WTC11 (cell line): Measurements from ENCODE around the gene USP26. TPM values are rescaled to one million over a fixed set of nuclear protein-coding genes. Genes with fewer than 3 reads are reported as not detected.

ENCODE experiments used
- ATAC-seq: fragments of 200-7000 bp; cut with Tn5 transposase; 2 replicates; pipeline ENCODE4 v1.10.0; 2021; ENCODE audit warnings: mild to moderate bottlenecking, moderate library complexity
- CTCF ChIA-PET: fragments of 300-600 bp; sonication (Branson Sonifier 250); formaldehyde crosslinking; loops from one replicate; lab custom pipeline; 2021; ENCODE audit warnings: antibody characterized with exemption; lab: Charles Lee
- POLR2A ChIA-PET: fragments of 350-600 bp; sonication (Branson Sonifier 250); formaldehyde crosslinking; loops from one replicate; lab custom pipeline; 2021; ENCODE audit warnings: antibody characterized with exemption; lab: Charles Lee
- DNase-seq: peaks from one replicate; pipeline ENCODE4 v3.0.0; 2021; ENCODE audit warnings: low spot score
- H3K27ac Mint-ChIP-seq: 2 replicates; pipeline ENCODE4 v1.8.0; 2021; ENCODE audit warnings: mixed read lengths
- H3K27me3 Mint-ChIP-seq: 2 replicates; pipeline ENCODE4 v1.8.0; 2021; ENCODE audit warnings: low read depth, mild to moderate bottlenecking, moderate library complexity, mixed read lengths
- H3K36me3 Mint-ChIP-seq: 2 replicates; pipeline ENCODE4 v1.8.0; 2021; ENCODE audit warnings: mixed read lengths
- H3K4me1 Mint-ChIP-seq: 2 replicates; pipeline ENCODE4 v1.8.0; 2022; ENCODE audit warnings: mixed read lengths
- H3K4me3 Mint-ChIP-seq: 2 replicates; pipeline ENCODE4 v1.8.0; 2021; ENCODE audit warnings: mild to moderate bottlenecking, moderate library complexity, mixed read lengths
- H3K9me3 Mint-ChIP-seq: 2 replicates; pipeline ENCODE4 v1.8.0; 2021; ENCODE audit warnings: mixed read lengths
- ATF2 ChIP-seq: sonication (generic); formaldehyde crosslinking; IDR thresholded peaks from 2 replicates; pipeline ENCODE4 v1.8.1; 2022; ENCODE audit warnings: low read depth, missing genetic modification reagents, borderline replicate concordance
- E2F4 ChIP-seq: sonication (generic); formaldehyde crosslinking; IDR thresholded peaks from 2 replicates; pipeline ENCODE4 v1.8.1; 2022; ENCODE audit warnings: low read depth, mild to moderate bottlenecking, moderate library complexity, missing genetic modification reagents, borderline replicate concordance
- E2F5 ChIP-seq: sonication (generic); formaldehyde crosslinking; IDR thresholded peaks from 2 replicates; pipeline ENCODE4 v1.8.1; 2022; ENCODE audit warnings: mild to moderate bottlenecking, moderate library complexity, missing genetic modification reagents
- ELF4 ChIP-seq: sonication (generic); formaldehyde crosslinking; IDR thresholded peaks from 2 replicates; pipeline ENCODE4 v1.8.1; 2022; ENCODE audit warnings: low read depth, mild to moderate bottlenecking, moderate library complexity, missing genetic modification reagents
- EMX1 ChIP-seq: fragments of 250-450 bp; sonication (Bioruptor Pico); IDR thresholded peaks from 2 replicates; pipeline ENCODE4 v1.8.0; 2021; ENCODE audit warnings: mild to moderate bottlenecking
- FOXK1 ChIP-seq: sonication (generic); formaldehyde crosslinking; IDR thresholded peaks from 2 replicates; pipeline ENCODE4 v1.8.0; 2022; ENCODE audit warnings: mild to moderate bottlenecking, moderate library complexity, missing genetic modification reagents
- FOXP4 ChIP-seq: sonication (generic); formaldehyde crosslinking; IDR thresholded peaks from 2 replicates; pipeline ENCODE4 v1.8.0; 2022; ENCODE audit warnings: mild to moderate bottlenecking, missing genetic modification reagents
- IRF1 ChIP-seq: sonication (generic); formaldehyde crosslinking; IDR thresholded peaks from 2 replicates; pipeline ENCODE4 v1.8.0; 2023; ENCODE audit warnings: missing genetic modification reagents
- JUN ChIP-seq: sonication (generic); formaldehyde crosslinking; IDR thresholded peaks from 2 replicates; pipeline ENCODE4 v1.8.0; 2023; ENCODE audit warnings: mild to moderate bottlenecking, missing genetic modification reagents
- KAT7 ChIP-seq: sonication (generic); formaldehyde crosslinking; IDR thresholded peaks from 2 replicates; pipeline ENCODE4 v1.8.1; 2023; ENCODE audit warnings: missing genetic modification reagents, mild to moderate bottlenecking, borderline replicate concordance
- PREB ChIP-seq: sonication (generic); formaldehyde crosslinking; IDR thresholded peaks from 2 replicates; pipeline ENCODE4 v1.8.1; 2022; ENCODE audit warnings: mild to moderate bottlenecking, missing genetic modification reagents, moderate library complexity, borderline replicate concordance
- STAT6 ChIP-seq: sonication (generic); formaldehyde crosslinking; conservative IDR thresholded peaks from 2 replicates; pipeline ENCODE4 v1.8.1; 2023; ENCODE audit warnings: mild to moderate bottlenecking, low read depth, missing genetic modification reagents, moderate library complexity
- TP53 ChIP-seq: sonication (generic); formaldehyde crosslinking; IDR thresholded peaks from 2 replicates; pipeline ENCODE4 v1.8.1; 2023; ENCODE audit warnings: mild to moderate bottlenecking, missing genetic modification reagents
- ZBTB43 ChIP-seq: sonication (generic); formaldehyde crosslinking; IDR thresholded peaks from 2 replicates; pipeline ENCODE4 v1.8.1; 2023; ENCODE audit warnings: mild to moderate bottlenecking, missing genetic modification reagents
- ZNF423 ChIP-seq: fragments of 250-450 bp; sonication (Bioruptor Pico); IDR thresholded peaks from 2 replicates; pipeline ENCODE4 v2.1.2; 2022; ENCODE audit warnings: mild to moderate bottlenecking, moderate library complexity
- ZNF671 ChIP-seq: fragments of 250-450 bp; sonication (Bioruptor Pico); IDR thresholded peaks from 2 replicates; pipeline ENCODE4 v1.8.0; 2021; ENCODE audit warnings: mild to moderate bottlenecking
- total RNA-seq: library from RNA; stranded (reverse); gene quantifications from 3 replicates; pipeline ENCODE4 v1.2.3, GENCODE V29; 2021

Gene USP26
- total RNA-seq, 1 experiment from 2014 or later = 0.11 TPM

GRCh38 chrX:133018229-133018628, 78.7 kb downstream of the USP26 start (continued):
- TF ChIP-seq FOXP4 (CRISPR knock-in tag) = no peak
- TF ChIP-seq IRF1 (CRISPR knock-in tag) = no peak
- TF ChIP-seq FOXK1 = no peak
- no peak for TF ChIP-seq E2F4

GRCh38 chrX:133007458-133007857, 89.5 kb downstream of the USP26 start:
- H3K4me1 Mint-ChIP-seq = no peaks in the 10 kb centered on the region
- ChIA-PET POLR2A (no interaction called here), CTCF (no interaction called here)
- H3K36me3 Mint-ChIP-seq = peaks cover 18% of the 10 kb centered on the region
- ATAC-seq (no peak), DNase-seq (no peak)
- H3K27ac Mint-ChIP-seq = no peak overlapping the region
- peaks cover 21% of the 10 kb centered on the region for H3K9me3 Mint-ChIP-seq
- TF ChIP-seq KAT7 (CRISPR knock-in tag) = no peak
- no peak for TF ChIP-seq ATF2 (CRISPR knock-in tag)
- no peak for TF ChIP-seq ELF4 (CRISPR knock-in tag)
- TF ChIP-seq ZNF671 (CRISPR knock-in tag) = no peak
- peaks cover 3% of the 10 kb centered on the region; the same call in 1 of the 2 replicates for H3K27me3 Mint-ChIP-seq
- H3K4me3 Mint-ChIP-seq = no peak overlapping the region

- ChIA-PET POLR2A (no interaction called here), CTCF (interaction anchor here (0.8 to 2.0 kb wide), 17 partner anchors 9 to 807 kb away, joined by 3 to 9 read pairs (median 5); no protein-coding TSS in a partner anchor)
- Mint-ChIP-seq H3K4me3 (no peak overlapping the region), H3K9me3 (peaks cover 18% of the 10 kb centered on the region), H3K27me3 (peaks cover 3% of the 10 kb centered on the region; the same call in 1 of the 2 replicates), H3K4me1 (no peaks in the 10 kb centered on the region), H3K36me3 (peaks cover 12% of the 10 kb centered on the region), H3K27ac (no peak overlapping the region)
- DNase-seq (no peak), ATAC-seq (no peak)
- TF ChIP-seq ZBTB43 (CRISPR knock-in tag) (no peak), EMX1 (no peak), PREB (CRISPR knock-in tag) (no peak), STAT6 (CRISPR knock-in tag) (no peak), E2F5 (no peak), TP53 (no peak), JUN (CRISPR knock-in tag) (no peak), ZNF423 (CRISPR knock-in tag) (no peak)
Observed at GRCh38 chrX:133005616-133006015, 91.3 kb downstream of the USP26 start.
